Fibroblast of skin of back (primary cell): ENCODE data around the gene SMYD5.
"Not testable (repeated sequence)": the region's sequence is repeated elsewhere in the genome, so short reads cannot be mapped to it uniquely, and the experiment has no call there.

ENCODE experiments used
- DNase-seq: peaks from one replicate; pipeline ENCODE4 v3.0.0-alpha.2; 2013

Gene SMYD5

DNA sequence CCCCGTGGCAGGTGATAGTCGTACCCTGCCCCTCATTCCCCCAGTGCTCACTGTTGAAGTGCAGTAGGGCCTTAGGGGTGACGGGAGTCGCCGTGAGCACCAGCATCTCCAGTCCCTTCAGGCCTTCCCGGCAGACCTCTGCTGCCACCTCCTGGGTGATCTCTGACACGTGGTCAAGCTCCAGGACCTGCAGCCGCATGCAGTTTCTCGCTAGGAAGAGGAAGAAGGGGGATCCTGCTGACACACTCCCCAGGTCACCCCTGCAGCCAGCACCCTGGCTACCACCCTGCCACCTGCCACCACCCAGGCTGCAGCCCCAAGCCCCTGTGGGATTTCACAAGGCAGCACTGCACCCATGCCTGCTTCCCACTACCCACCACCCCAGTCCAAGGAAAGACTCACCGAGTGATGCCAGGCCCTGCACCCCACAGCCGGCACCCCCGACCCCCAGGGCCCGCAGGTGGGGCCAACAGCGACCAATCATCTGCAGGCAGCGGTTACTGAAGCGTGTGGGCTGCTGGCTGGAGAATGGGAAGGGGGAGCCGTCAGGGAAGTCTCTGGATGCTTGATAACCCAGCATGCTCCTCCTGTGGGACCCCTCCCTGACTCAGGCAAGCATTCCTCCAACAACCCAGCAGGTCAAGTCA lies 46.4 kb downstream of the SMYD5 start:
- DNase-seq: peak; percentile 40

DNA sequence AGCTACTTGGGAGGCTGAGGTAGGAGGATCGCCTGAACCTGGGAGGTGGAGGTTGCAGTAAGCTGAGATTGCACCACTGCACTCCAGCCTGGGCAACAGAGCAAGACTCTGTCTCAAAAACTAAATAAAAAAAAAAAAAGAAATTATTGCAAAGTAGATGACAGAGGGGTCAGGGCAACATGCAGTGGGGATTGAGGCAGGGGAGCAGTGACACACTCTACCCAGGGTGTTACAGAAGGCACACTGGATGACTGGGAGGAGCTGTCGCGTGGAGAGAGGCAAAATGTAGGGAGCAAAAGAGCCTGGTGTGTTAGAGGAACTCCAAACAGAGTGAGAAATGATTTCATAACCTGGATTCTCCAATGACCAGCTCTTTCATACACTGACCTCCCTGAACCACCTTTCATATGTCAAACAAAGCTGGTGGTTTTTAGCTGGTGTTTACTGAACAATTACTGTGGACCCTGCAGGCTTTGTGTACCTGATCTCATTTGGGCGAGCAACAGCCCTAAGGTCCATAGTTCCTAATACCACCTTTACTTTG lies 48.1 kb downstream of the SMYD5 start:
- no peak for DNase-seq

DNA sequence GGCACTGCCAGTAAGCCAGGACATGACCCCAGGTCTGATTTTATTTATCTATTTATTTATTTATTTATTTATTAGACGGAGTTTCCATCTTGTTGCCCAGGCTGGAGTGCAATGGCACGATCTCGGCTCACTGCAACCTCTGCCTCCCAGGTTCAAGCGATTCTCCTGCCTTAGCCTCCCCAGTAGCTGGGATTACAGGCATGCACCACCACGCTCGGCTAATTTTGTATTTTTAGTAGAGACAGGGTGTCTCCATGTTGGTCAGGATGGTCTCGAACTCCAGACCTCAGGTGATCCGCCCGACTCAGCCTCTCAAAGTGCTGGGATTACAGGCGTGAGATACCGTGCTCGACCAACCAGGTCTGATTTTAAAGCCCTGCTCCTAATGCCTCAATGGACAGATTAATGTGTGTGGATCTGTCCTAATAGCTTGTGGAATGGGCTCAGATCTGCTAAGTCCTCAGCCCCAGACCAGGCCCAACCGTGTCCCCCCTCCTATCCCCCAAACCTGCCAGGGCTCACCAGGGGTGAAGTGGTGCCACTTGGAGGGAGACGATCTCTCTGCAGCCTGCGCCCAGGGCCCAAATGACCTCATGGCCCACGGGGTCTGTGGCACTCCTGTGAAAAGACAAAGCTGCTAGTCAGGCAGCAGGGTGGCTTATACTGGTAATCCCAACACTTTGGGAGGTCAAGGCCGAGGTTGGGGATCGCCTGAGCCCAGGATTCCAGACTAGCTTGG lies 48.8 kb downstream of the SMYD5 start:
- DNase-seq: not testable (repeated sequence)

DNA sequence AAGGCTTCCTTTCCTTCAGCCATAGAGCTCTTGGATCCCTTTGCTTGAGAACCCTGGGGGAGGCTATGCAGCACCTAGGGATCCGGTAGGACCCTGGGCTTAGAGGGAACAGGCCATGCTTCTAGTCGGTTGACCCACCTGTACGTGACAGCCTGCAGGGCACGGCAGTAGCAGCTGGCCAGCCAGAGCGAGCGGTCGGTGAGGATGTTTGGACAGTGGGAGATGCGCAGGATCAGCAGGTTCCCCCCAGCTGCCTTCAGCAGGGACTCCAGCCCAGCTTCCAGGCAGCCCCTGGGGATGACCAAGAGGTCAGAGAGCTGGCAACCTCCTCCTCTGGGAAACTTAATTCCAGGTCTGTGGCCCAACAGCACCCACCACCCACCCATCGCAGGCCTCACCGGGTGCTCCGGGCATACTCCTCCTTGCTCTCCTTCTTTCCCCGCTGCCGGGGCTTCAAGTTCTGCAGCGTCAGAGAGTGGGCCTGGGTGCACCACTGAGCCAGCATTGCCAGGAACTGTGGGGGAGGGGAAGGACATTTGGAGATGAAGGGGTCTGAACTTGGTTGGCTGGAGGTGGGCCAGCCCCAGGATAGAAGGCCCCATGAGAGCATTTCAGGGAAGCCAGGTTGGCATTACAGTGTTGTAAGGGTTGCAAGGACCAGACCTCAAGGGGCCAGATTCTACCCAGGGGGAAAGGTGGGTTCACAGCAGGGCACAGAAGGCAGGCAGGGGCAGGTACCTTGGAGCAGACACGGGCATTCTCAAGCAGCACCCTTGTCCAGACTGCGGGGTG lies 49.7 kb downstream of the SMYD5 start:
- DNase-seq: no peak

DNA sequence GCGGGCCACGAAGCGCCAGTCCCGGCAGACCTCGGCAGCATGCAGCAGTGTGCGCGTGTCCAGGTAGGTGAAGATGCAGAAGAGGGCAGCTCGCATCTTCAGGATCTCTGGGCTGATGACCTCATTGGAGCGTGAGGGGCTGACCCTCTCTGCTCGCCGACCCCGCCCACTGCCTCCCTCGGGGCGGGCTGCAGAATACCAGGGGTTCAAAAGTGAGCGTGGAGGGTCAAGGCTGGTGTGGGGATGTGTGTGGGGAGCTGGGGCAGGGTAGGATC lies 50.2 kb downstream of the SMYD5 start:
- no peak for DNase-seq

DNA sequence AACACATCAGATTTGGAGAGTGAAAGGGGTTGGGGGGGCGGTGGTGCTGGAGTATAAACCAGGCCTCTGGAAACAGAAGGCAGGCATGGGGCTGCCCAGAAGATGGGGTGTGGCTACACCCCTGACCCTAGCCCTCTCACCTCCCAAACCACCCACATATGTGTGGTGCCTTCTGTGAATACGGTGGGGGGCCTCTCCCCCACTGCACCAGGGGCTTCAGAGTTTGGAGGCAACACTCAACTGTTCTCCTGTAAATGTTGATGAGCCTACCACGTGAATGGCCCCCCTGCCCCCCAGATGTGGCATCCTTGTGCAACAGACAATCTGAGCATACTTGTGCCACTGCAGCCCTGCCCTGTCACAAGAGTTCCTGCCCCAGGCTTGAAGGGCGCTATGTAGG lies 50.7 kb downstream of the SMYD5 start:
- no peak for DNase-seq

DNA sequence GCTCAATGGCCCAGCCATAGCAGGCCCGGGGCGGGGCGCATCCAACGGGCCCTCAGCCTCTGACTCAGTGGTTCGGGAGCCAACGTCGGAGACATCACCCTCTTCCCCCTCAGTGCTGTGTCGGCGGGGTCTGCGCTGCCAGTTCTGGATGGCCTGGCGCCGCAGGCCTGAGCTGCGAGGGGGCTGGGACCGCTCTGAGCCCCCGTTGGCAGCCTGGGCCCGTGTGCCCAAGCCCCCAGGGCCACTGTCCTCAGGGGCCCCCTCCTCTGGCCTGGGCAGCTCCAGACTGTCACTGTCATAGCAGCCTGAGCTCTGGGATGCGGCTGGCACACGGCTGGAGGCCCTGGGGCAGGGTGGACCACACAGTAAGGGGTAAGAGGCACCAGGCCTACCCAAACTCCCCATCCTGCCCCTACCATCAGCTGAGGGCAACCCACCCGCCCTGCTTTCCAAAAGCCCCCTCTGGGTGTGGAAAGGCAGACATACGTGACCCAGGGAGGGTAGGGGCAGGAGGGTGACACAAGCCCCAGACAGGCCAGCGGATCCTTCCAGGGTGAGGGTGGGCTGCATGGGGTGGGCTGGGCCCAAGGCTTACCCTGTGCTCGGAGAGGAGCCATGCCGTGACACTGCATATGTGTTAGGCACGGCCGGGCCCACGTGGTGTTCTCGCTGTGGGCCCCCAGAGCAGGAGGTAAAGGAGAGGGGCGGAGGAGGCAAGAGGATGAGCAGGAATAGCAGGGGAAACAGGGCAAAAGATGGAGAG lies 51.4 kb downstream of the SMYD5 start:
- no peak for DNase-seq

DNA sequence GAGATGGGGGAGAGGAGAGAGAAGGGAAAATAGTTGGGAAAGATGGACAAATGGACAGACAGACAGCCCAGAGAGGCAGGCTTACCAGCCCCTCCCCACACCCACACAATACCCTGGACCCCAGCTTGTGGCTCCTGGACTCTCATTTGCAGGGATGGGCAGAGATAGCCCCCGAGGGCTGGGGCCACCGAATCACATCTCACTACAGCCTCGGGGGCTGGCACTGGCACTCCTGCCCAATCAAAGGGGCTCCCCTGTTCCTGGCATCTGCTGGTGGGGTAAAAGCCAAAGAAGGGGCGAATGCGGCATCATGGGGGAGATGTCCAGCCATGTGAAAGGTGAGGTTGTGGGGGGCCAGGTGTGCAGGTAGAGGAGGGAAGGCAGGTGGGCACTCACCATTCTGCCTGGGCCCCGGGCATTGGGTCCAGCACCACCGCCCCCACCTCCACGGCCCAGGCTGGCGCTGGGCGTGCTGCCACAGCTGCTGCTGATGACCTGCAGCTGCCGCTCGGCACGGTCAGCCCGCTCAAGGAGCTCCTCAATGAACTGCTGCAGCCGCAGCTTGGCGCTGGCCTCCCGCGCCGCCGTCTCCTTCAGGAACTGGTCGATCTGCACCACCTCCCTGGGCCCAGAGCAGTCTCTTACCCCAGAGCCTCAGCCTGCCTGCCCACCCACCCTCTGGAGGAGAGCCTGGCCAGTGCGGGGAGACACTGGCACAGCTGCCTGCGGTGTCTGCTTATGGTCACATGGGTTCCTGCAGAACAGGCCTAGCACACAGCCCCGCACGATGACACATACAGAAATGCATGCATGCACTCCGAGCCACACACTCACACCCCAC lies 52.2 kb downstream of the SMYD5 start:
- DNase-seq: no peak

DNA sequence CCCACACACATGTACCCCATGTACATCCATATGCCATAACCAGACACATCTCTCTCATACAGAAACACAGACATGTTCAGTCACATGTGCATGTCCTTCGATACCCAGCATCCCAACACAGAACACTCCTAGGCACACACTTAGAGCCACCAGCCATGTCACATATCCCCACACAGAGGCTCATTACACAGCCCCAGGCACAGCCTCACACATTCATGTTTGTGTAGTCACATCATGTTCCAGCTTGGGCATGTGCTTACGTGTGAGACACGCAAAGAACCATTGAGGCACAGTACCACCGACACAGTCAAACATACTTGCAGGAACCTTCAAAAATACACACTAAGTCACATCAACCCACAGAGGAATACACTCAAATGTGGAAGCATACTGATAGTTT lies 53.0 kb downstream of the SMYD5 start:
- no peak for DNase-seq

DNA sequence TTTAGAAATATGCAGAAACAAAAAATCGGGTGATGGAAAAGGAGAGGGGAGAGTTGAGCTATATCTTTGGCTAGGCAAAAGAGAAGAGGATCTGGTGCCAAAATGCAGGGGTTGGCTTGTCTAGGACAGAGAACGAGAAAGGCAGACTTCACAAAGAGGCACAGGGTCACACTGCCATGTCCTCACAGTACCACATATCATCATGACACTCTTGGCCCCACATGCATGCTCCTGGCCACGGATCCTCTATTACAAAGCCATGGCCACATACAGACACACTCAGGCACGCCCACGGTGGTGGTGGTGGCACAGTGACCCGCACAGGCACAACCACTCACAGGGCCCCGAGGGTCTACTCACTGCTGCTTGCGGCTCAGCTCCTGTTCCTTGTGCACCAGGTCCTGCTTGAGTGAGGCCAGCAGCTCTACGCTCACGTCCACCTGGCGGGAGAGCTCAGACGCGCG lies 54.4 kb downstream of the SMYD5 start:
- no peak for DNase-seq

DNA sequence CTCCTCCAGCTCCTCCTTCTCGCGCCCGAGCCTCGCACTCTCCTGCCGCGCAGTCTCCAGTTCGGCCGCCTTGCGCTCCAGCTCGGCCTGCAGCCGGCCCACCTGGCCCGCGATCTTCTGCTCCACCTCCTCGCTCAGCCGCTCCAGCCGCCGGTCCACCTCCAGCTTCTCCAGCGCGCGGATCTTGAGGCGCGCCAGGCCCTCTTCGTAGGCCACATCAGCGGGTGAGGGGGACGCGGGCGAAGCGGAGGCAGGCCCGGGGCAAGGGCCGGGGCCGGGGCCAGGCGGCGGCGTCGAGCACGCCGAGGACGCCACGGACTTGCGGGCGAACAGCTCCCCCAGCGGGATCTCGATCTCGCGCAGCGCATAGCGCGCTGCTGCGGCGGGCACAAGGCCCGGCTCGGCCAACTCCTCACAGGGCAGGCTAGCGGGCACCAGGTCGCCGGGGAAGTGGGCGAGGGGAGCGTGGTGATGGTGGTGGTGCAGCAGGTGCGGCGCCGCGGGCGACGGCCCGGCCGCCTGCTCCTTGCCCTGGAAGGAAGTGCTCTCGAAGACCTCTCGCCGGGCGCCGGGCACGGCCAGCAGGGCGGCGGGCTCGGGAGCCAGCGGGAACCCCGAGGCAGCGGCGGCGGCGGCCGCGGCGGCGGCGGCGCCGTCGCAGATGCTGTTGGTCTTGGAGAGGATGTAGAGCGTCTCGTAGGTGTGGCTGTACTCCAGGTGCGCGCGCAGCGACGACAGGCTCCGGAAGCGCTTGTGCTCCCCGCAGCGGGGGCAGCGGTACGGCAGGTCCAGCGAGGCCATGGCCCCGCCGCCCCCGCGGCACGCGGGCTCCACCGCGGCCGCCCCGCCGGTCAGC lies 55.0 kb downstream of the SMYD5 start:
- no peak for DNase-seq

DNA sequence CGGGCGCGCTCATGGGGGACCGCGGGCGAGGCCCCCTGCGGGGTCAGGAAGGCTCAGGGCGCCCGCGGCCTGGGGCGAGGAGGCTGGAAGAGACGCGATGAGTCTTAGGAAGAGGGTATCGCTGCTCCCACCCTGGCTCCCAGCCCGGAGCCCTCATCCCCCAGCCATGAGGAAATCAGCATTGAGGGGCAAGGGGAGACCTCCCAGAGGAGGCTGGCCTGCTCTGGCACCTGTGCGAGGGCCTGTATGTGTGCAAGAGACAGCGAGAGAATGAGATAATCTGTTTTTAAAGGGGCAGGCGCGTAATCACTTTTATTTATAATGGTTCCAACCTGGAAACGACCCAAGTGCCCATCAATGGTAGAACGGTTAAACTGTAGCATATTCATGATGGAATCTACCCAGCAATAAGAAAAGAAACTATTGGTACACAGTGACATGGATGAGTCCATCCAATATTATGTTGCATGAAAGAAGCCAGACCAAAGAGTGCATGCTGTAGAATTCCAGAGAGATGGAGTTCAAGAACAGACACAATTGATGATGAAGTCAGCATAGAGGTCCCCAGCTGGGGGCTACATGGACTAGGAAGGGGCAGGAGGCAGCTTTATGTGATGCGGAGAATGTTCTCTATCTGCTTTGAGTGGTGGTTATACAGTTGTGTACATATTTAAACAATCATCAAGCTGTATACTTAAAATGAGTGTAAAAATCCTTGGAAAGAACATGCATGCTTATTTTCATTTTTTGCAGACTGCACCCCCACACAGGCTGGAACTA lies 55.8 kb downstream of the SMYD5 start:
- DNase-seq: no peak

DNA sequence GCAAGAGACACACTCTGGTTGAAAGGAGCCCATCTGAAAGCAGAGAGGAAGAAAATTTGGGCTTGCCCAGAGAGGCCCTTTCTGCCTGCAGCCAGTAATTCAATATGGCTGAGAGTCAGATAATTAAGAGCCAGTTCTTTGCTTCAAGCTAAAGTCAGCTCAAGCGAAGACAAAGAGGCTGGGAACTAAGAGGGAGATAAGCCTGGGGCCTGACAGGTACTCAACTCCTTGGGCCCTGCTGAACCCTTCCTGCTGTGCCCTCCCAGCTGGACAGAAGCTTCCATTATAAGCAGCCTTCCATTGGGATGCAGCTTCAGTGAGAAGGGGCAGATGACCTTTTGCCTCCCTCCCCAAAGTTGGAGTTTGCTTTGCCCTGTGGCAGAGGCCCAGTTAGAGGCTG lies 58.2 kb downstream of the SMYD5 start:
- DNase-seq: no peak
